ENCODE results near the gene UNC93A. TPM values are rescaled to one million over a fixed set of nuclear protein-coding genes. Genes with fewer than 3 reads are reported as not detected.
"Not testable (repeated sequence)": the region's sequence is repeated elsewhere in the genome, so short reads cannot be mapped to it uniquely, and the experiment has no call there.

The UNC93A gene
- total and polyA plus RNA-seq, 2 experiments from 2014 or later, result 38.8 to 66.6 TPM

- Histone ChIP-seq H2AFZ (no peak overlapping the region), H3K9me3 (ENCODE audit: low read depth) (no peaks in the 10 kb centered on the region), H3K4me1 (ENCODE audit: insufficient read depth) (peaks cover 16% of the 10 kb centered on the region), H3K27ac (no peak overlapping the region), H3K36me3 (replicated peaks; ENCODE audit: insufficient read depth, low read depth) (no peaks in the 10 kb centered on the region), H3K4me3 (no peak overlapping the region), H3K4me2 (no peak overlapping the region), H3K79me2 (no peaks in the 10 kb centered on the region), H4K20me1 (ENCODE audit: insufficient read depth, poor library complexity, severe bottlenecking) (no peaks in the 10 kb centered on the region), H3K27me3 (no peaks in the 10 kb centered on the region), H3K9me2 (replicated peaks; ENCODE audit: insufficient read depth) (no peaks in the 10 kb centered on the region)
- no peak for DNase-seq (ENCODE audit: low spot score)
- TF ChIP-seq EZH2 (IDR thresholded peaks at IDR 0.05; ENCODE audit: borderline replicate concordance) (no peak), EZH2phosphoT487 (IDR thresholded peaks at IDR 0.05; ENCODE audit: low read depth, severe bottlenecking, unreplicated experiment) (no peak), CTCF (IDR thresholded peaks at IDR 0.05; ENCODE audit: poor library complexity) (no peak)
- WGBS (ENCODE audit: low lambda C conversion rate, missing lambda C conversion rate), result 92% methylated on average over 15 of the region's 15 CpGs
These were observed 5.9 kb upstream of the UNC93A start for GRCh38 chr6:167285077-167285770.

GRCh38 chr6:167287513-167288048, 3.5 kb upstream of the UNC93A start:
- Histone ChIP-seq H3K36me3 (replicated peaks; ENCODE audit: insufficient read depth, low read depth) (no peaks in the 10 kb centered on the region), H3K27me3 (no peaks in the 10 kb centered on the region), H3K9me3 (ENCODE audit: low read depth) (no peaks in the 10 kb centered on the region), H3K4me2 (no peak overlapping the region), H3K9me2 (replicated peaks; ENCODE audit: insufficient read depth) (no peaks in the 10 kb centered on the region), H2AFZ (no peak overlapping the region), H3K4me3 (no peak overlapping the region), H4K20me1 (ENCODE audit: insufficient read depth, poor library complexity, severe bottlenecking) (no peaks in the 10 kb centered on the region), H3K4me1 (ENCODE audit: insufficient read depth) (peaks cover 31% of the 10 kb centered on the region), H3K79me2 (no peaks in the 10 kb centered on the region), H3K27ac (peak overlapping the region; percentile 18)
- WGBS (ENCODE audit: low lambda C conversion rate, missing lambda C conversion rate), result 96% methylated on average over 13 of the region's 13 CpGs
- DNase-seq (ENCODE audit: low spot score), result no peak
- no peak for TF ChIP-seq CTCF (IDR thresholded peaks at IDR 0.05; ENCODE audit: poor library complexity)
- no peak for TF ChIP-seq EZH2 (IDR thresholded peaks at IDR 0.05; ENCODE audit: borderline replicate concordance)
- TF ChIP-seq EZH2phosphoT487 (IDR thresholded peaks at IDR 0.05; ENCODE audit: low read depth, severe bottlenecking, unreplicated experiment), result no peak

GRCh38 chr6:167288591-167289225, 2.4 kb upstream of the UNC93A start:
- H3K4me3 ChIP-seq; H3K27me3 ChIP-seq; H3K36me3 ChIP-seq (replicated peaks; ENCODE audit: insufficient read depth, low read depth); H3K4me2 ChIP-seq; H3K9me3 ChIP-seq (ENCODE audit: low read depth); H4K20me1 ChIP-seq (ENCODE audit: insufficient read depth, poor library complexity, severe bottlenecking); H3K79me2 ChIP-seq; H3K9me2 ChIP-seq (replicated peaks; ENCODE audit: insufficient read depth): not testable (repeated sequence)
- peak overlapping the region; percentile 6 for H2AFZ ChIP-seq
- WGBS (ENCODE audit: low lambda C conversion rate, missing lambda C conversion rate), result 12% methylated on average over 14 of the region's 14 CpGs
- peak; percentile 72 for DNase-seq (ENCODE audit: low spot score)
- TF ChIP-seq CTCF (IDR thresholded peaks at IDR 0.05; ENCODE audit: poor library complexity), result peak; percentile 62
- H3K4me1 ChIP-seq (ENCODE audit: insufficient read depth), result peaks cover 31% of the 10 kb centered on the region
- peak overlapping the region; percentile 35 for H3K27ac ChIP-seq

- not testable (repeated sequence) for DNase-seq (ENCODE audit: low spot score); H3K4me3 ChIP-seq; H3K9me3 ChIP-seq (ENCODE audit: low read depth); H3K4me2 ChIP-seq; H3K79me2 ChIP-seq; H3K9me2 ChIP-seq (replicated peaks; ENCODE audit: insufficient read depth); H3K27me3 ChIP-seq; H3K36me3 ChIP-seq (replicated peaks; ENCODE audit: insufficient read depth, low read depth); H4K20me1 ChIP-seq (ENCODE audit: insufficient read depth, poor library complexity, severe bottlenecking)
- H2AFZ ChIP-seq, result peak overlapping the region; percentile 6
- peaks cover 31% of the 10 kb centered on the region for H3K4me1 ChIP-seq (ENCODE audit: insufficient read depth)
- WGBS (ENCODE audit: low lambda C conversion rate, missing lambda C conversion rate), result 86% methylated on average over 2 of the region's 2 CpGs
- peak overlapping the region; percentile 35 for H3K27ac ChIP-seq
These were observed 1.8 kb upstream of the UNC93A start for GRCh38 chr6:167289291-167289690.

Measured in hepatocyte (in vitro differentiated cells).